ENCODE data around the gene FAM219A.

The FAM219A gene

DNA sequence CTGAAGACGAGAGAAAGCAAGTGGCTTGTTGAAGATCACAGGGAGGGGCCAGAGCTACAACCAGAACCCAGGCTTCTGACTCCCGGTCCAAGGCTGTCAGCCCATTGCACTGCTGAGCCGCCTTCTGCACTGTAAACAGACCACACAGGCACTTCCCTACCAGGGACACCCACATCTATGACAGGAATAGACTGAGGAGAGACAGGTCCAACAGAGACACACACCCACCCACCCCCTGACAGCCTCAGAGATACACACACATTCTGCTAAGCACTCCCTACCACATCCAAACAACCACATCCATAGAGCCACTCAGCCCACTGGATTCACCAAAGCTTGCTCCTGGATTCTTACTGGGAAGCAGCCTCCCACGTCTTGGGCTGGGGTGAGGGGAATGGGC, 58.6 kb downstream of the FAM219A start:
- no peak for FAIRE-seq

GRCh38 chr9:34398875-34399274, 59.5 kb downstream of the FAM219A start:
- FAIRE-seq = no peak

- FAIRE-seq = no peak
Observed at GRCh38 chr9:34396276-34397214, 61.8 kb downstream of the FAM219A start.

- FAIRE-seq = no peak
Observed at GRCh38 chr9:34392511-34392910, 65.9 kb downstream of the FAM219A start.

DNA sequence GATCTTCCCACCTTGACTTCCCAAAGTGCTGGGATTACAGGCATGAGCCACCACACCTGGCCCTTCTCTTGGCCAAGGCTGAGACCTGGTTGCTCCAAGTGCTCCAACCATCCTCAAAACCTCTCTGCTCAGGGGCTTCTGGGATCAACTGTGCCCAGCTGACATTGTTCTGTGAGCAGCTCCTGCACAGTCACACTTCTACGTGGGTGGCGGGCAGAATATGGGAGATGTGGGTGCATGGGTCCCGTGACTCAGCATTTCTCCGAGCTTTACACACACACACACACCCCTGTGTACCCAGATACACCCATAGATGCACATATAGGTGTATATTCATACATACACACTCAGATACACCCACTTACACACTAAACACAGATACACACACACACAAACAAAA, 71.1 kb downstream of the FAM219A start:
- FAIRE-seq = no peak

DNA sequence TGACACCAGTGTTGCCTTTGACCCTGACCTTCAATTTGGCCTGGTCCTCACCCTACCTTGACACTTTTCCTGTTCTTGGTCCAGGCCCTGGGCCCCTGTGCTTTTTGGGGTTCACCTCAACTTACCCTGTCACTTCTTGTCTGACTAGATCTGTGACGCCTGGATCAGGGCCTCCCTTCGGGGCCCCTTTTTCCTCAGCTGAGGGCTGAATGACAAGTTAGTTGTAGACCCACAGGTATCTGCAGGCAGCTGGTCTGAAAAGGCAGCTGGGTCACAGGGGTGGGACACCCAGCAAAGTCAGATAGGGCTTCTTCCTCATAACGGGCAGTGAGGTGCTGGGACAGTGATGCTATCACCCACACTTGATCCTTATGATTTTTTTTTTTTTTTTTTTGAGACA, 71.7 kb downstream of the FAM219A start:
- no peak for FAIRE-seq

GRCh38 chr9:34385561-34386230, 72.7 kb downstream of the FAM219A start:
- no peak for FAIRE-seq

DNA sequence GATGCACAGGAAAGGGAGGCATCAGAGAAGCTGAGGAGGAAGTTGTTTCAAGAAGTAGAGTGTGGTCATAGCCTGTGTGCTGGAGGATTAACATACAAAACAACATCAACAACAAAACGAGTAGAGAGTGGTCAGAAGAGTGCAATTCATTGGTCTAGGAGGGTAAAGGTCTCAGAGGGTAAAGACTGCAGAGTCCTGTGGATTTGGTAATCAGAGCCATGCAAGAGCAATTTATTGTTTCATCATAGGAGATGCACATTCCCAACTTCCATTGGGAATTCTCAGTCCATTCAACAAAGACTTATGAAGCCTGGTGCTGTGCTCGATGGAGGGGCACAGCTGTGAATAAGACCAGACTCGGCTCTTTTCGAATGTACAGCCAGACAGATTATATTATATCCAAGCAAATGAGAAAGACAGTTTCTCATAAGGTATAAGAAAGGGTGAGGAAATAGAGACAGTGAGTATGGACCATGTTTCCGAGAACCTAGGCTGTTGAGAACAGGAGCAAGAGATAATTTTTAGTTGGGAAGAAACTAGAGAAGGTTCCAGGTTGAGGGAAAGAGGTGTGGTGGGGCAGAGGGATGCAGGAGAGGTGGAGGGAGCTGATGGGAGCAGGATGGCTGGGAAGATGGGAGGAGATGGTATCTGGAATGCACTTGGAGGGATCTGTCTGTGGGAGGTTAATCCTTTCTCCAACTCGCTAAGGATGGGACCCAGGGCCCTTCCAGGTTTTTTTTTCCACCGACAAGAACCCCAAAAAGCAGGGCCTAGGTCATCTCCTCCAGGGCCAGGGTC, 73.8 kb downstream of the FAM219A start:
- FAIRE-seq = no peak

DNA sequence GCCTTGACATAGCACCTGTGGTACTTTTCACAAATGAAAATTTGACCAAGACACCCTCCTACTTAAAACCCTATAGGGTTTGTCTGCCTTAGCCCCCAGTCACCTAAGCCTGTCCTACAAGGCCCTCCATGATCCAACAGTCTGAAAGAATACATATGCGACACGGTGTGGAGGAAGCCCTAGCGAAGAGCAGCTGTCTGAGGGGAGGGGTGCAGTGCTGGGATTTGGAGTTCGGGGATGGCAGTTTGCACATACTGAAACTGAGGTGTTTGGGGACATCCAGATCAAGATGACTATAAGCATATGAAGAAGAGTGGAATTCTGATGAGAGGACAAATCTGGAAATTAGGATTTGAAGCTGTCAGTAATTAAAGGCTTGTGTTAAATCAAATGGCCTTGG, 74.5 kb downstream of the FAM219A start:
- FAIRE-seq = no peak

DNA sequence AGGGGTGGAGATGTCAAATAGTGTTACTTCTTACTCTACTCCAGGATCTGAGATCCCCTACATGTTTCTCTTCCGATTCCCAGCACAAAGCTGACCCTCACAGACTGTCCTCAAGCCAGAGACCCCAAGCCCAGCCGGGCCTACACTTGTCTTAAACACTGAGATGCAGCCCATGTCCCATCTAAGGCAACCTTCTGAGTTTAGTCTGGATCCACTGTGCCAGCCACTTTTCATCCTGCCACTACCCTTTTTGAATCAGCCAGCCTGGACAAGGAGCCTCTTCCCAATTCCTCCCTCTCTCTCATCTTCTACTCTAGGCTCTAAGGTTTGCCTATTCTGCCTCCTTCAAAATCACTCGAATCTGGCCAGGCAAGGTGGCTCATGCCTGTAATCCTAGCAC, 75.5 kb downstream of the FAM219A start:
- no peak for FAIRE-seq

DNA sequence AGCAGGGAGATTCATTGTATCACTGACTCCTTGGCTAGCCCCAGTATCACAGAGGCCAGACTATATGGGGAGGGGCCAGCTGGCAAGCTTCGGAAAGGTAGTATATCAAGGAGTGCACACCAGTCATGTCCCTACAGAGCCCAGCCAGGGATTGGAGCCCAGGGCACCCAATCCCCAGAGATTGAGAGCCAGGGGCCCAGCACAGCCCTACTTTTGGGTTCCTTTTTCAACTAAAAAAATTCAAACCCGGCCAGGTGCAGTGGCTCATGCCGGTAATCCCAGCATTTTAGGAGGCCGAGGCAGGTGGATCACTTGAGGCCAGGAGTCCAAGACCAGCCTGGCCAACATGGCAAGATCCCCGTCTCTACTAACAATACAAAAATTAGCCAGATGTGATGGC, 76.3 kb downstream of the FAM219A start:
- no peak for FAIRE-seq

- no peak for FAIRE-seq
Observed at GRCh38 chr9:34381323-34381722, 77.0 kb downstream of the FAM219A start.

GRCh38 chr9:34380511-34381315, 77.7 kb downstream of the FAM219A start:
- no peak for FAIRE-seq

- no peak for FAIRE-seq
Observed at GRCh38 chr9:34380034-34380510, 78.3 kb downstream of the FAM219A start.

DNA sequence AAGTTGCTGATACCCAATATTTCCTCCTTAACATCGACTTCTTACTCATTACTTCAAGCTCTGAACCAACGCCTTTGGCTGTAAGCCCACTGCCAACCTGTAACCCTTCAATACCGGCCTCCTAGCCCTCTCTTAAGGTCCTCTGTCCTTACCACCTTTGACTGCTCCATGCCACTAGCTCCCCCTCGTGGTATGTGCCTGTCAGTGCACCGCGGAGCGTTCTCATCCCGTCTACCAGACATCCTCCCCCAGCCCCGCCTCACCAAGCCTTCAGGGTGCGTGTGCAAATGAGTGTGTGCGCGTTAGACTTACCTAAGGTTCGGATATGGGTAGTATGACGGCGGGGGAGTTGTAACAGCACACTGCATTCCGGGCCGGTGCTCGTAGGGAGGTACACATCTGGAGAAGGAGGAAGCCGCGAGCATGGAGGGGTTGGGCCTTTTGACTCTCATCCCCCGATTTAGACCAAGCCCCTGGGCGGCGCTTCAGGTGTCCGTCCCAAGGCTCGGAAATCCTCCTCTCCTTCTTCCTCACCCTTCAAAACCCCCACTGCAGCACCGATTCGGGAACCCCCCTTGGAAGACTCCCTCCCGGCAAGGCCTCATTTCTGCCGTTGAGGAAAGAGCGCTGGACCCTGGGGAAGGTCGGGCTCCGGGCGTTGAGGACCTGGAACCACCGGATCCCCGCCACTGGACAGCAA, 78.9 kb downstream of the FAM219A start:
- FAIRE-seq = no peak

DNA sequence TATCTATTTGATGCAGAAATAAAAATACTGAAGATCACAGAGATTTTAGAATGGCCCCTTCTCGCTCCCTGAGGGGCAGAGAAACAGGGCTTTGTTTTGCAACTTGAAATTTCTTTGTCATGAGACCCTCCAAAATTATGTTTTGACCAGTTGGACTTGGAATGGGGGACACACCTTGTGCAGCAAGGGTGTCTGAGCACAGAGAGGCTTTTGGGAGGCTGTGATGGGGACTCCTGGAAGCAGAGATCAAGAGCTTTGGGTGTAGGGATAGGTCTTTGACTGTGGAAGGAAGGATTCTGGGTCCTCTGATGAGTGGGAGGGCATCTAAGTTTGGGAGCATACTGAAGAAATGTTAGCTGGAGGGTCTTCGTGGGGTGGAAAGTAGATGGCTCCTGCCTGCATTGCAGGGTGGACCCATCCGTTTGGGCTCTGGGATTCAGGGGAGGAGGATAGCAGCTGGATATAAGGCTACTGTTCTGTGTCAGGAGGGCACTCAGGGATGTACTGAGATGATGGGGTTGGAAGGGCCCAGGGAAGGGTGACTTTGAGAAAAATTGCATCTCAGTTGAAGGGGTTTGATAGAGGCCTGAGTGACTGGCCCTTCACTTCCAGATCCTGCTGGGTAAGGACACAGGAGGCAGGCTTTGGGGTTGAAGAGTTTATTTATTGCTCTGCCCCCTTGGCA, 79.9 kb downstream of the FAM219A start:
- FAIRE-seq = no peak

DNA sequence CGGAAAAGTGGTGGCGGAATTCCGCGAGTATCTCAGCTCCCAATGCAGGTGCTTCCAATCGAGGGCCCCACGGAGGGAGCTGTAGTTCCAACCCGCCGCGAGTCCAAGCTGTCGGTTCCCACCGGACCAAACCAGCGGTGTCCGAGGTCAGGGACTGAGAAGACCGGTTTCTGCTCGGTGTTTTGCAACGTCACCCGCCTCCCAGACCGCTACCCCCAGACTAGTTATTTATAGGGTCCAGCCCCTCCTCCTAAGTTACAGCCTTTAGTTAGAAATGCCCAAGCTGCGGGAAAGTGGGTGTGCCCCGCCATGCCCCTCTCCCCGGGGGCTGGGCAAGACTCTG, 81.0 kb downstream of the FAM219A start:
- no peak for FAIRE-seq

GRCh38 chr9:34376596-34377403, 81.6 kb downstream of the FAM219A start, which contains the start of gene MYORG:
TSS of gene MYORG (minus strand) at chr9:34376898. CDS start at chr9:34372943, 3,955 bp downstream.
- FAIRE-seq = peak; percentile 76

GRCh38 chr9:34375901-34376595, 82.3 kb downstream of the FAM219A start:
- no peak for FAIRE-seq
